Endothelial cell of umbilical vein (primary cell): ENCODE measurements around the gene GAS1. TPM values are rescaled to one million over a fixed set of nuclear protein-coding genes. Genes with fewer than 3 reads are reported as not detected.

Experiments
- BruUV-seq: library from RNA; stranded (reverse); fragments of 400-500 nt; replicated peaks from 2 replicates; lab custom pipeline; 2021; lab: Mats Ljungman, UMichigan
- CTCF ChIA-PET: fragments of 300-600, 350-600 bp; sonication (Branson Sonifier 250); formaldehyde crosslinking; loops from one replicate; lab custom pipeline; 2021; ENCODE audit warnings: antibody characterized with exemption, inconsistent platforms; lab: Charles Lee
- POLR2A ChIA-PET: fragments of 300-600, 350-600 bp; sonication (Branson Sonifier 250); formaldehyde crosslinking; loops from one replicate; lab custom pipeline; 2021; ENCODE audit warnings: antibody characterized with exemption, inconsistent platforms; lab: Charles Lee
- DNase-seq: peaks from one replicate; pipeline ENCODE4 v3.0.0-alpha.2; 2011; ENCODE audit warnings: low read depth, low spot score
- FAIRE-seq: peaks from 2 replicates; lab custom pipeline; 2011; peaks lifted over from hg19 to GRCh38; lab: Jason Lieb, UNC
- H2AFZ ChIP-seq: 2 replicates; pipeline ENCODE4 v1.6.0; 2012; ENCODE audit warnings: low read depth, low read length, control low read depth, inconsistent platforms
- H3K27ac ChIP-seq: 2 replicates; pipeline ENCODE4 v1.5.1; 2011; ENCODE audit warnings: low read depth, mild to moderate bottlenecking, control low read depth, low read length, moderate library complexity; ENCODE audit not compliant: insufficient read depth
- H3K27me3 ChIP-seq, 2 experiments: 2 replicates each; pipeline versions ENCODE4 v1.6.0 to v1.6.1; 2011; ENCODE audit warnings: low read length in 2 of 2, mixed read lengths in 1 of 2; ENCODE audit not compliant: control insufficient read depth in 2 of 2, insufficient read depth in 2 of 2
- H3K36me3 ChIP-seq, 2 experiments: 2 replicates in 1 of 2; 3 replicates in 1 of 2; pipeline ENCODE4 v1.5.1; 2011; ENCODE audit warnings: low read length in 2 of 2, mild to moderate bottlenecking in 1 of 2, moderate library complexity in 1 of 2; ENCODE audit not compliant: control insufficient read depth in 2 of 2, insufficient read depth in 2 of 2; ENCODE audit errors: extremely low read depth in 1 of 2
- H3K4me1 ChIP-seq: 3 replicates; pipeline ENCODE4 v1.5.1; 2011; ENCODE audit warnings: mild to moderate bottlenecking, low read length; ENCODE audit not compliant: control insufficient read depth, insufficient read depth; ENCODE audit errors: extremely low read depth
- H3K4me2 ChIP-seq: 2 replicates; pipeline ENCODE4 v1.6.1; 2011; ENCODE audit warnings: low read length, control low read depth, mixed read lengths; ENCODE audit not compliant: insufficient read depth
- H3K4me3 ChIP-seq, 3 experiments: fragments of 200-600 bp in 1 of 3; sonication (generic), shearing (Covaris generic) in 1 of 3; replicated peaks in 1 of 3; 2 replicates each; pipeline ENCODE4 v1.5.1; 2011 to 2016; ENCODE audit warnings: control low read depth in 3 of 3, low read length in 3 of 3, mild to moderate bottlenecking in 2 of 3, inconsistent platforms in 1 of 3, low read depth in 1 of 3, moderate library complexity in 1 of 3; ENCODE audit not compliant: insufficient read depth in 1 of 3
- H3K79me2 ChIP-seq: 2 replicates; pipeline ENCODE4 v1.6.0; 2012; ENCODE audit warnings: low read length, inconsistent platforms; ENCODE audit not compliant: control insufficient read depth, insufficient read depth
- H3K9ac ChIP-seq: replicated peaks from 2 replicates; pipeline ENCODE3; 2011; ENCODE audit warnings: low read length, control low read depth; ENCODE audit not compliant: insufficient read depth; ENCODE audit errors: extremely low read depth
- H3K9me1 ChIP-seq: replicated peaks from 3 replicates; pipeline ENCODE4 v1.6.0; 2011; ENCODE audit warnings: mild to moderate bottlenecking, low read length; ENCODE audit not compliant: control insufficient read depth, insufficient read depth; ENCODE audit errors: extremely low read depth
- H3K9me3 ChIP-seq: replicated peaks from 2 replicates; pipeline ENCODE4 v1.5.1; 2012; ENCODE audit warnings: low read length, inconsistent platforms; ENCODE audit not compliant: control insufficient read depth, insufficient read depth
- H4K20me1 ChIP-seq: replicated peaks from 2 replicates; pipeline ENCODE3; 2011; ENCODE audit warnings: mild to moderate bottlenecking, low read length; ENCODE audit not compliant: control insufficient read depth, insufficient read depth; ENCODE audit errors: extremely low read depth
- CTCF ChIP-seq, 2 donors: IDR thresholded peaks; 1 replicate in 1 of 2; 2 replicates in 1 of 2; pipeline ENCODE4 v1.5.1; 2011; ENCODE audit warnings: low read length in 2 of 2, mild to moderate bottlenecking in 2 of 2, moderate library complexity in 2 of 2, control low read depth in 1 of 2, inconsistent platforms in 1 of 2, low read depth in 1 of 2; ENCODE audit not compliant: insufficient read depth in 1 of 2; ENCODE audit errors: extremely low read depth in 1 of 2
- EZH2 ChIP-seq: IDR thresholded peaks from 2 replicates; pipeline ENCODE4 v1.6.1; 2012; ENCODE audit warnings: borderline replicate concordance, low read depth, mild to moderate bottlenecking, moderate library complexity, low read length, inconsistent platforms; ENCODE audit not compliant: severe bottlenecking
- FOS ChIP-seq: IDR thresholded peaks from 2 replicates; pipeline ENCODE4 v1.6.1; 2011; ENCODE audit warnings: mild to moderate bottlenecking, low read length, moderate library complexity, borderline replicate concordance; ENCODE audit not compliant: insufficient read depth
- GATA2 ChIP-seq: IDR thresholded peaks from 2 replicates; pipeline ENCODE4 v1.7.0; 2011; ENCODE audit warnings: low read depth, mild to moderate bottlenecking, moderate library complexity, mixed read lengths, low read length; ENCODE audit not compliant: insufficient read length, insufficient read depth
- JUN ChIP-seq: IDR thresholded peaks from 2 replicates; pipeline ENCODE4 v1.6.1; 2011; ENCODE audit warnings: borderline replicate concordance, low read depth; ENCODE audit not compliant: insufficient read length, insufficient read depth
- MAX ChIP-seq: IDR thresholded peaks from 2 replicates; pipeline ENCODE4 v1.6.1; 2011; ENCODE audit not compliant: insufficient read depth, insufficient read length
- MYC ChIP-seq: IDR thresholded peaks from one replicate; pipeline ENCODE4 v1.6.1; 2011; ENCODE audit warnings: mild to moderate bottlenecking, low read depth, low read length
- POLR2A ChIP-seq: IDR thresholded peaks from 2 replicates; pipeline ENCODE4 v1.6.1; 2012; ENCODE audit warnings: low read depth, mild to moderate bottlenecking, control low read depth, low read length
- POLR2AphosphoS5 ChIP-seq: IDR thresholded peaks from 2 replicates; pipeline ENCODE4 v1.6.1; 2012; ENCODE audit warnings: low read depth, mild to moderate bottlenecking, control low read depth, low read length, moderate library complexity; ENCODE audit not compliant: insufficient read depth
- dilution Hi-C: fragments of 300-500 bp; cut with MboI; formaldehyde crosslinking; loops from one replicate; pipeline ENCODE4 v1.15.0; 2019; ENCODE audit warnings: low sequenced_read_pairs; ENCODE audit not compliant: extremely low pct_ligation_motif_present
- intact Hi-C: fragments of 100-400 bp; cut with micrococcal nuclease; formaldehyde crosslinking; loops from one replicate; pipeline ENCODE4 v1.10.0; 2022
- polyA plus RNA-seq, 4 experiments: library from polyadenylated mRNA; depleted of rRNA in 3 of 4; stranded (reverse) in 3 of 4; unstranded in 1 of 4; fragments of >200 nt; gene quantifications; 2 replicates each; pipeline versions ENCODE4 v1.2.1 to v1.2.3, GENCODE V29; 2011 to 2012; ENCODE audit warnings: missing spikeins in 1 of 4
- total RNA-seq: library from RNA; stranded (reverse); gene quantifications from 2 replicates; pipeline ENCODE4 v1.2.3, GENCODE V29; 2021

Gene GAS1
- total and polyA plus RNA-seq, 2 donors (not counting 3 experiments of a cell fraction or from before 2014, with no cell fraction given): 0.06 to 0.15 TPM

GRCh38 chr9:86991077-86991476 lies 43.8 kb upstream of the GAS1 start:
- dilution Hi-C loops: no loop called here
- intact Hi-C loops: no loop called here
- no peaks in the 10 kb centered on the region for H3K27me3 ChIP-seq
- CTCF ChIA-PET: no interaction called here
- TF ChIP-seq JUN (no peak), GATA2 (no peak), MYC (no peak), POLR2A (no peak), POLR2AphosphoS5 (no peak), MAX (no peak), FOS (no peak), EZH2 (no peak), CTCF (IDR thresholded peaks at IDR 0.05; ENCODE audit: extremely low read depth in 1 of 2, insufficient read depth in 1 of 2, low read depth in 1 of 2, low read length in 2 of 2) (no peak)
- H3K27ac ChIP-seq: no peak overlapping the region
- no TSS peak for BruUV-seq
- H3K36me3 ChIP-seq: no peaks in the 10 kb centered on the region
- no peaks in the 10 kb centered on the region for H4K20me1 ChIP-seq
- H2AFZ ChIP-seq: no peak overlapping the region
- H3K4me1 ChIP-seq: no peaks in the 10 kb centered on the region
- H3K79me2 ChIP-seq: no peaks in the 10 kb centered on the region
- DNase-seq: no peak
- H3K4me3 ChIP-seq: no peak overlapping the region
- FAIRE-seq: no peak
- H3K9ac ChIP-seq: no peak overlapping the region
- no peaks in the 10 kb centered on the region for H3K9me3 ChIP-seq
- H3K4me2 ChIP-seq: no peak overlapping the region
- POLR2A ChIA-PET: no interaction called here
- no peaks in the 10 kb centered on the region for H3K9me1 ChIP-seq
